DMS53 treated with DMSO at 0.1 percent for 48 hours (cell line): ENCODE data around the gene BIRC2.
"Not testable (repeated sequence)": the region's sequence is repeated elsewhere in the genome, so short reads cannot be mapped to it uniquely, and the experiment has no call there.

Experiments used
- DNase-seq: peaks from one replicate; lab custom pipeline; 2025; ENCODE audit not compliant: unreplicated experiment; lab: John Stamatoyannopoulos, UW

Gene BIRC2

GRCh38 chr11:102322560-102322959 is 24.5 kb upstream of the BIRC2 start:
- no peak for DNase-seq

- no peak for DNase-seq
These were observed 23.3 kb upstream of the BIRC2 start for GRCh38 chr11:102323542-102324251.

- no peak for DNase-seq
These were observed 21.9 kb upstream of the BIRC2 start for GRCh38 chr11:102325088-102325487.

- DNase-seq = no peak
These were observed 18.3 kb upstream of the BIRC2 start for GRCh38 chr11:102328748-102329147.

DNA sequence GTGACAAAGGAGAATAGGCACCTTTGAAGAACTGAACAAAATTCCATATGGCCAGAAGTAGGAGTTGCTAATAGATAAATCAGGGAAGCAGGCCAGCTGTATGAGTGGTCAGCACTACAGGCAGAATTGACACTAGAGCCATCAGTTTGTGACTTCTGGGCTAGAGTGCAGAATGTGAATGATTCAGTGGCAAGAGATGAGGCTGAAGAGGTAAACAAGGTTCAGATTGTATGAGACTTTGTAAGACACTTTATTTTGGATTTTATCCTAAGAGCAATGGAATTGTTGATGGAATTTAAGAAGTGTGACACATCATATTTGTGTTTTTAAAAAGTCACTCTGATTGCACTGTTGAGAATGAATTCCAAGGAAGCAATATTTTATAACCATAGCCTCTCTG is 16.8 kb upstream of the BIRC2 start:
- no peak for DNase-seq

DNA sequence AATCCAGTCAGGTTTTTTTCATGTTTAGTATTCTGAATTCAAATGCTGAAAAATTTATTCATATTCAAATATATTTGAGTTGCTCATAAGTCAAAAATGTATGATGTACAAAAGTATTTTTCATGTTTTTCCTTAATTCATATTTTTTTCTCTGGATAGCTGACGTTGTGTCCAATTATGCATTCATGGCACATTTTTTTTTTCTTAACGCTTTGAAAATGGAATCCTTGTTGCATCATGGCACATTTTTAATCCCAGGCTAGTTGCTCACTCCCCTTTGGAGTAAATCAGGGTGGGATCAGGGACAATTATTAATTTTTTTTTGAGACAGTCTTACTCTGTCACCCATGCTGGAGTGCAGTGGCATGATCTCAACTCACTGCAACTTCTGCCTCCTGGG is 15.7 kb upstream of the BIRC2 start:
- no peak for DNase-seq

- DNase-seq = no peak
These were observed 14.4 kb upstream of the BIRC2 start for GRCh38 chr11:102332611-102332994.

GRCh38 chr11:102338479-102339010 is 8.5 kb upstream of the BIRC2 start:
- no peak for DNase-seq

DNA sequence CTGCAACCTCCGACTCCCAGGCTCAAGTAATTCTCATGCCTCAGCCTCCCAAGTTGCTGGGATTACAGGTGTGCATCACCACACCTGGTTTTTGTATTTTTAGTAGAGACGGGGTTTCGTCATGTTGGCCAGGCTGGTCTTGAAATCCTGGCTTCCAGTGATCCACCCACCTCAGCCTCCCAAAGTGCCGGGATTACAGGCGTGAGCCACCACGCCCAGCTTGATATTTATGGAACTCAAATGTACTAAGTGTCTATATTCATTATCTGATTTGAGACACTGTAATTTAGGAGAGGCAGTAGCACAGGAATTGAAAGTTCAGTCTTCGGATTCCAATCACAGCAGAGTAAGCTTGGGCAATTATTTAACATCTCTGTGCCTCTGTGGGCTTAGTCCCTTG is 5.7 kb upstream of the BIRC2 start:
- not testable (repeated sequence) for DNase-seq

DNA sequence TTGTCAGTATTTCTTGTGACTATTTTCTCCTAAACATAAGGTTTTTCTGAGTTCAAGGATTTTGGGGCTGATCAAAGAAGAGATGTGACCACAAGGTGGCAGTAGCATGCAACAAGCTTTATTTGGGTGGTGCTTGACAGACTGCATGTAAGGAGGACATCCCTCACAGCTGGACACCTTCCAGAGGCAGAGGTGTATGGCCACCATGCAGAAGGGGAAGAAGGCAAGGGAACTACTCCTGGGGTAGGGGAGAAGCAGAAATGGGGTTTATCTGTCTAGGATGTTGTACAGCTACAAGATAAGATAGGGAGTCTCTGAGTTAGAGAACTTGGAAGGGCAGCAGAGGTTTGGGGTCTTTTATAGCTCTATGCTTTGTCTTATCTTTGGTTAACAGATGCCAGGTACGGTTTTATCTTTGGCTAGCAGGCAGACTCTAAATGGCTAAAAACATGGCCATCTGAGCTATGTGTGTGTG is 5.1 kb upstream of the BIRC2 start:
- DNase-seq = peak; percentile 82

DNA sequence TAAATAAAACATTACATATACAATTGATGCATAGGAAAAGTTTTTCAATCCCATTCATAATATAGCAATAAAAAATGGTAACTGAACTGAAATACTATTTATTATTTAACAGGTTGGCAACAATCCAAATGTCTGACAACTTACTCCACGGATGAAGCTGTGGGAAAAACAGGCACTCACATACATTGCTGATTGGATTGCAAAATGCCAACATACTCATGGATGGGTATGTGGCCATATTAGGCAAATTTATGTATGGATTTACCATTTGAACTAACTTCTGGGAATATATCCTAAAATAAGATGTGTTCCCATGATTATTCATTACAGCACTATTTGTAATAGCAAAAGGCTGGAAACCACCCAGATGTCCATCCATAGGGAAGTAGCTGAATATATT is 3.2 kb upstream of the BIRC2 start:
- DNase-seq = no peak

DNA sequence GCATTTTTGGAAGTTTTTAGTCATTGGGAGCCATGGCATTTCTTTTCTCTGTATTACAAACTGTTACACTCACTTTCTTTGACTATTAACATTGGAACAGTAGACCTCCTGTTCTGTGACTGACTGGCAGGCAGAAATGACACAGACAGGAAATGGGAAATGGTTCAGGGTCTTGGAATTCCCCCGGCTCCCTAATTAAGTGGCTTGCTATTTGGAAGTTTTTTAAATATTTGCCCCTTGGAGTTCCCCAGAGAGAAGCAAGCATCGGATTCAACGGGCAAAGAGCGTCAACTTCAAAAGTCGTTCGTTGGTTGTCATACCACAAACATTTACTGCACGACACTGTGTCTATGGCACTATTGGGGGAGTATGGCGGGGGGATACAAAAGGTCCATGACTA is 1.1 kb upstream of the BIRC2 start:
- no peak for DNase-seq

DNA sequence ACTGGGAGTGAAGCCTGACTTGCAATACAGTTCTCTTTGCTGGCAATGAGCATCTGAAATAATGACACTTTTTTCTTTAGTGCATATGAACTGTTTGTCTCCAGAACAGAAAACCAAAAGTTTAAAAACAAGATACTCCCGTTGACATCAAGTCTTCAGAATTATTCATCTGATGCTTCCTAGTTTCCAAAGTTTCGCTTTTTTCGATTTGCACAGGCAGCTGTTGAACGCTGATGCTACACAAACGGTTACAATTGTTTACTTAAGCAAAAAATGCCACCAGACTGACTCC is 612 bp upstream of the BIRC2 start:
- no peak for DNase-seq

- peak; percentile 15 for DNase-seq
These were observed 702 bp downstream of the BIRC2 start for GRCh38 chr11:102347462-102348370.

DNA sequence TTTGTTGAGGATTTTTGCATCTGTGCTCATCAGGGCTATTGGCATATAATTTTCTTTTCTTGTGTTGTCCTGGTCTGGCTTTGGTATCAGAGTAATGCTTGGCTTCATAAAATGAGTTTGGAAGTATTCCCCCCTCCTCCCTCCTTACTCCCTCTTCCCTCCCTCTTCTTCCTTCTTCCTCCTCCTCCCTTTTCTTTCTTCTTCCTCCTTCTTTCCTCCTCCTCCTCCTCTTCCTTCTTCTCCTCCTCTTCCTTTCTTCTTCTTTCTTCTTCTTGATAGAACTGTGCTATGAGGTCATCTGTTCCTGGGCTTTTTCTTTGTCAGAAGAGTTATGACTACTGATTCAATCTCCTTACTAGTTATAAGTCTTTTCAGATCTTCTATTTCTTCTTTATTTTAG is 10.1 kb downstream of the BIRC2 start:
- DNase-seq = no peak

DNA sequence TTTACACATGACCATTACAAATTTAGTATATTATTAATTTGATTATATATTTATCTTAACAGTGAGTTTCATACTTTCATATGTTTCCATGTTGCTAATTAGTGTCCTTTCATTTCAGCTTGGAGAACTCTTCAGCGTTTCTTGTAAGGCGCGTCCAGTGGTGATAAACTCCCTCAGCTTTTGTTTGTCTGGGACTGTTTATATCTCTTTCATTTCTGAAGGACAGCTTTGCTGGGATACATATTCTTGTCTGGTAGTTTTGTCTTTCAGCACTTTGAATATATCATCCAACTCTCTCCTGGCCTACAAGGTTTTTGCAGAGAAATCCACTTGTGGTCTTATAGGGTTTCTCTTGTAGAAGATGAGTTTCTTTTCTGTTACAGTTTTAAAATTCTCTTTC is 12.4 kb downstream of the BIRC2 start:
- no peak for DNase-seq

- DNase-seq = no peak
These were observed 13.7 kb downstream of the BIRC2 start for GRCh38 chr11:102360681-102361080.

GRCh38 chr11:102361086-102362031 is 14.3 kb downstream of the BIRC2 start:
- DNase-seq = no peak

GRCh38 chr11:102364991-102365390 is 18.0 kb downstream of the BIRC2 start:
- DNase-seq = no peak

DNA sequence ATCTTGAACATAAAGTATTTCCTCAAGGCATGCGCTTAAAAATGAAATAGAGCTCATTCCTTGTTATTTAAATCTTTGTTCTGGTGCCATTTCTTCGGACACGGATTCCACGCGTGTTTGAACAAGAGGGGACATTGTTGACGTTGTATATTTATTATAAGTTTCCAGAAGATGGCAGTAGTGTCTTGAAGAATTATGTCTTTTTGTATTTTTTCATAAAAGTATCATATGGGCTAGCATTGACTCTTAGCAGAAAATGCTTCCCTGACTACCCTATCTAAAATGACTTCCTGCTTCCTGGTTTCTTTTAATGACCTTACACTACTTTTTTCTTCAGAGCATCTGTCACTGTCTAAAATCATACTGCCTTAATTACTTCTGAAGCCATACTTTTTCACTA is 20.4 kb downstream of the BIRC2 start:
- peak; percentile 24 for DNase-seq

- DNase-seq = no peak
These were observed 21.5 kb downstream of the BIRC2 start for GRCh38 chr11:102368472-102368871.
